NCI-H1105 treated with DMSO at 0.1 percent for 48 hours (cell line): ENCODE data around the gene CDC42EP1.

Source experiments
- DNase-seq: peaks from one replicate; lab custom pipeline; 2025; lab: John Stamatoyannopoulos, UW

The CDC42EP1 gene

GRCh38 chr22:37616201-37617083 is 56.2 kb downstream of the CDC42EP1 start:
- no peak for DNase-seq

GRCh38 chr22:37617431-37617830 is 57.2 kb downstream of the CDC42EP1 start:
- no peak for DNase-seq

GRCh38 chr22:37618072-37618656 is 57.9 kb downstream of the CDC42EP1 start:
- DNase-seq: no peak

GRCh38 chr22:37618674-37619073 is 58.4 kb downstream of the CDC42EP1 start:
- no peak for DNase-seq
